HCT116 (cell line): ENCODE measurements around the gene RPLP1. TPM values are rescaled to one million over a fixed set of nuclear protein-coding genes. Genes with fewer than 3 reads are reported as not detected.

ENCODE experiments used
- ATAC-seq: fragments of 200-7000 bp; cut with Tn5 transposase; 2 replicates; pipeline ENCODE4 v1.9.1; 2020; ENCODE audit warnings: mild to moderate bottlenecking, moderate library complexity
- BruUV-seq: library from RNA; stranded (reverse); fragments of 400-500 nt; replicated peaks from 2 replicates; lab custom pipeline; 2021; lab: Mats Ljungman, UMichigan
- CTCF ChIA-PET: fragments of 300-600 bp; sonication (Branson Sonifier 250); formaldehyde crosslinking; loops from one replicate; lab custom pipeline; 2021; ENCODE audit warnings: antibody characterized with exemption; lab: Charles Lee
- POLR2A ChIA-PET: fragments of 300-600, 350-600 bp; sonication (Branson Sonifier 250); formaldehyde crosslinking; loops from one replicate; lab custom pipeline; 2021; ENCODE audit warnings: antibody characterized with exemption; lab: Charles Lee
- RAD21 ChIA-PET, 2 experiments: fragments of 300-600 bp; sonication (Branson Sonifier 250); formaldehyde crosslinking; loops; one replicate each; lab custom pipeline; 2023; ENCODE audit warnings: low total read pairs in 2 of 2; ENCODE audit not compliant: uncharacterized antibody in 2 of 2, unreplicated experiment in 2 of 2, low non-redundant PET in 1 of 2; lab: Charles Lee
- DNase-seq: peaks from one replicate; pipeline ENCODE4 v3.0.0-alpha.2; 2010; ENCODE audit warnings: low read depth, low spot score
- H2AFZ ChIP-seq: fragments of 200-600 bp; shearing (Covaris generic), sonication (generic); 2 replicates; pipeline ENCODE4 v1.6.1; 2017; ENCODE audit warnings: low read depth, mixed run types, mixed read lengths, antibody characterized with exemption, low read length; ENCODE audit not compliant: poor library complexity, severe bottlenecking
- H3K27ac ChIP-seq: 2 replicates; pipeline ENCODE4 v1.5.1; 2012; ENCODE audit warnings: low read depth, low read length
- H3K27me3 ChIP-seq: fragments of 200-600 bp; sonication (generic); 2 replicates; pipeline ENCODE4 v1.6.1; 2016; ENCODE audit warnings: mixed run types, low read length, mixed read lengths; ENCODE audit not compliant: insufficient read depth
- H3K36me3 ChIP-seq, 2 experiments: fragments of 200-500 bp in 1 of 2; fragments of 200-600 bp in 1 of 2; sonication (Bioruptor generic) in 1 of 2; sonication (generic) in 1 of 2; 2 replicates each; pipeline versions ENCODE4 v1.5.1 to v1.6.1; 2014 to 2016; ENCODE audit warnings: low read length in 2 of 2, inconsistent platforms in 1 of 2, mixed read lengths in 1 of 2, mixed run types in 1 of 2; ENCODE audit not compliant: insufficient read depth in 2 of 2, control insufficient read depth in 1 of 2
- H3K4me1 ChIP-seq, 2 experiments: fragments of 200-600 bp in 1 of 2; sonication (generic) in 1 of 2; 2 replicates each; pipeline versions ENCODE4 v1.5.1 to v1.6.1; 2012 to 2017; ENCODE audit warnings: low read length in 2 of 2, inconsistent platforms in 1 of 2, mild to moderate bottlenecking in 1 of 2, mixed read lengths in 1 of 2, mixed run types in 1 of 2, moderate library complexity in 1 of 2; ENCODE audit not compliant: insufficient read depth in 2 of 2, control insufficient read depth in 1 of 2
- H3K4me2 ChIP-seq: fragments of 200-600 bp; sonication (generic); 2 replicates; pipeline ENCODE4 v1.6.1; 2017; ENCODE audit warnings: mixed run types, low read length, mixed read lengths
- H3K4me3 ChIP-seq, 2 experiments: fragments of 200-600 bp in 1 of 2; sonication (generic) in 1 of 2; replicated peaks in 1 of 2; 2 replicates each; pipeline ENCODE4 v1.5.1; 2011 to 2016; ENCODE audit warnings: low read length in 2 of 2, control low read depth in 1 of 2, low read depth in 1 of 2, mild to moderate bottlenecking in 1 of 2, mixed read lengths in 1 of 2, mixed run types in 1 of 2
- H3K79me2 ChIP-seq: fragments of 200-600 bp; sonication (generic); 2 replicates; pipeline ENCODE4 v1.6.1; 2017; ENCODE audit warnings: mild to moderate bottlenecking, mixed run types, low read length, moderate library complexity, mixed read lengths; ENCODE audit not compliant: insufficient read depth
- H3K9ac ChIP-seq: fragments of 200-600 bp; sonication (generic); 2 replicates; pipeline ENCODE4 v1.6.1; 2016; ENCODE audit warnings: low read length, mixed read lengths
- H3K9me2 ChIP-seq: fragments of 200-600 bp; sonication (generic), shearing (Covaris generic); 2 replicates; pipeline ENCODE4 v1.6.1; 2017; ENCODE audit warnings: mixed run types, mild to moderate bottlenecking, moderate library complexity; ENCODE audit not compliant: insufficient read depth
- H3K9me3 ChIP-seq, 2 experiments: fragments of 200-500 bp in 1 of 2; fragments of 200-600 bp in 1 of 2; sonication (Bioruptor generic) in 1 of 2; sonication (generic) in 1 of 2; 2 replicates each; pipeline ENCODE4 v1.6.1; 2014 to 2017; ENCODE audit warnings: low read length in 2 of 2, mixed read lengths in 2 of 2, inconsistent platforms in 1 of 2, low read depth in 1 of 2, mild to moderate bottlenecking in 1 of 2, mixed run types in 1 of 2, moderate library complexity in 1 of 2; ENCODE audit not compliant: control insufficient read depth in 1 of 2, insufficient read depth in 1 of 2
- H4K20me1 ChIP-seq: fragments of 200-600 bp; sonication (generic), shearing (Covaris generic); 2 replicates; pipeline ENCODE4 v1.6.1; 2017; ENCODE audit warnings: mixed run types, mild to moderate bottlenecking, moderate library complexity; ENCODE audit not compliant: insufficient read depth
- EZH2phosphoT487 ChIP-seq: fragments of 200-600 bp; IDR thresholded peaks from 2 replicates; pipeline ENCODE4 v1.6.1; 2018; ENCODE audit warnings: antibody characterized with exemption, borderline replicate concordance
- TCF7L2 ChIP-seq: IDR thresholded peaks from 2 replicates; pipeline ENCODE4 v1.7.0; 2011; ENCODE audit warnings: borderline replicate concordance, inconsistent platforms; ENCODE audit not compliant: insufficient read depth, insufficient read length; ENCODE audit errors: extremely low read depth
- intact Hi-C: fragments of 100-400 bp; cut with micrococcal nuclease; formaldehyde crosslinking; loops from 2 replicates; pipeline ENCODE4 v1.10.0; 2022
- total RNA-seq: library from RNA; stranded (reverse); gene quantifications from one replicate; pipeline ENCODE4 v1.2.1, GENCODE V29; 2021; ENCODE audit not compliant: unreplicated experiment
- TF ChIP-seq, protein P1 (sequence below): IDR thresholded peaks from 2 replicates; pipeline ENCODE4 v1.6.1; 2012
- TF ChIP-seq, protein P2 (sequence below), 3 experiments: fragments of 200-600 bp in 1 of 3; sonication (generic) in 1 of 3; IDR thresholded peaks in 2 of 3; conservative IDR thresholded peaks in 1 of 3; 2 replicates each; pipeline ENCODE4 v1.5.1; 2012 to 2017; ENCODE audit warnings: low read depth in 2 of 3, low read length in 2 of 3, antibody characterized with exemption in 1 of 3, borderline replicate concordance in 1 of 3, control low read depth in 1 of 3, mild to moderate bottlenecking in 1 of 3, mixed read lengths in 1 of 3, mixed run types in 1 of 3, moderate library complexity in 1 of 3; ENCODE audit not compliant: insufficient read depth in 1 of 3
- TF ChIP-seq, protein P3 (sequence below): IDR thresholded peaks from 2 replicates; pipeline ENCODE4 v1.6.1; 2011; ENCODE audit warnings: mild to moderate bottlenecking, low read length, moderate library complexity; ENCODE audit not compliant: insufficient replicate concordance; ENCODE audit errors: extremely low read depth

RPLP1 gene
- total RNA-seq, 1 experiment from 2014 or later = 3,138 TPM

DNA sequence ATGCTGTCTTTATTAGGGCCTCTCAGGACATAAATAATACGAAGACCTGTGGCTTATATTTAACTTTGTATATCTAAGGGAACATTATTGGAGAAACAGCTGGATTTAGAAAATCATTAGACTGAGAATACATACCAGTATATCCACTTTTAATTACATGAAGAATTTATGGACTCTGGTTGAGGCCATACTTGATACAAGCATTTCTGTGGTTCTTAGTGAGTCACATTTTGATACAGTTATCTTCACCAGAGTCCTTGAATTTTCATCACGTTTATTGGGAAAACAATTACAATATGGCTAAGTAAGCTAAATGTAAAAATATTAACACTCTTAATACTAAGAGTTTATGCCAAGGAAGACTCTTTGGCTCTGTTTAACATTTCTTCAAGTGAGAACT lies 28.6 kb upstream of the RPLP1 start:
- intact Hi-C loops = no loop called here
- no TSS peak for BruUV-seq
- no peaks in the 10 kb centered on the region for H3K4me1 ChIP-seq
- no peaks in the 10 kb centered on the region for H3K9me2 ChIP-seq
- no peak overlapping the region for H3K27ac ChIP-seq
- H3K4me2 ChIP-seq = no peak overlapping the region
- H3K4me3 ChIP-seq = no peak overlapping the region
- TF ChIP-seq, protein P1, sequence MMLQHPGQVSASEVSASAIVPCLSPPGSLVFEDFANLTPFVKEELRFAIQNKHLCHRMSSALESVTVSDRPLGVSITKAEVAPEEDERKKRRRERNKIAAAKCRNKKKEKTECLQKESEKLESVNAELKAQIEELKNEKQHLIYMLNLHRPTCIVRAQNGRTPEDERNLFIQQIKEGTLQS = no peak
- TF ChIP-seq, protein P2, sequence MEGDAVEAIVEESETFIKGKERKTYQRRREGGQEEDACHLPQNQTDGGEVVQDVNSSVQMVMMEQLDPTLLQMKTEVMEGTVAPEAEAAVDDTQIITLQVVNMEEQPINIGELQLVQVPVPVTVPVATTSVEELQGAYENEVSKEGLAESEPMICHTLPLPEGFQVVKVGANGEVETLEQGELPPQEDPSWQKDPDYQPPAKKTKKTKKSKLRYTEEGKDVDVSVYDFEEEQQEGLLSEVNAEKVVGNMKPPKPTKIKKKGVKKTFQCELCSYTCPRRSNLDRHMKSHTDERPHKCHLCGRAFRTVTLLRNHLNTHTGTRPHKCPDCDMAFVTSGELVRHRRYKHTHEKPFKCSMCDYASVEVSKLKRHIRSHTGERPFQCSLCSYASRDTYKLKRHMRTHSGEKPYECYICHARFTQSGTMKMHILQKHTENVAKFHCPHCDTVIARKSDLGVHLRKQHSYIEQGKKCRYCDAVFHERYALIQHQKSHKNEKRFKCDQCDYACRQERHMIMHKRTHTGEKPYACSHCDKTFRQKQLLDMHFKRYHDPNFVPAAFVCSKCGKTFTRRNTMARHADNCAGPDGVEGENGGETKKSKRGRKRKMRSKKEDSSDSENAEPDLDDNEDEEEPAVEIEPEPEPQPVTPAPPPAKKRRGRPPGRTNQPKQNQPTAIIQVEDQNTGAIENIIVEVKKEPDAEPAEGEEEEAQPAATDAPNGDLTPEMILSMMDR (IDR thresholded peaks at IDR 0.05 in 2 of 3, conservative IDR thresholded peaks at IDR 0.05 in 1 of 3; ENCODE audit: borderline replicate concordance in 1 of 3, insufficient read depth in 1 of 3, low read depth in 2 of 3, low read length in 2 of 3) = no peak
- TF ChIP-seq EZH2phosphoT487 = no peak
- TF ChIP-seq, protein P3, sequence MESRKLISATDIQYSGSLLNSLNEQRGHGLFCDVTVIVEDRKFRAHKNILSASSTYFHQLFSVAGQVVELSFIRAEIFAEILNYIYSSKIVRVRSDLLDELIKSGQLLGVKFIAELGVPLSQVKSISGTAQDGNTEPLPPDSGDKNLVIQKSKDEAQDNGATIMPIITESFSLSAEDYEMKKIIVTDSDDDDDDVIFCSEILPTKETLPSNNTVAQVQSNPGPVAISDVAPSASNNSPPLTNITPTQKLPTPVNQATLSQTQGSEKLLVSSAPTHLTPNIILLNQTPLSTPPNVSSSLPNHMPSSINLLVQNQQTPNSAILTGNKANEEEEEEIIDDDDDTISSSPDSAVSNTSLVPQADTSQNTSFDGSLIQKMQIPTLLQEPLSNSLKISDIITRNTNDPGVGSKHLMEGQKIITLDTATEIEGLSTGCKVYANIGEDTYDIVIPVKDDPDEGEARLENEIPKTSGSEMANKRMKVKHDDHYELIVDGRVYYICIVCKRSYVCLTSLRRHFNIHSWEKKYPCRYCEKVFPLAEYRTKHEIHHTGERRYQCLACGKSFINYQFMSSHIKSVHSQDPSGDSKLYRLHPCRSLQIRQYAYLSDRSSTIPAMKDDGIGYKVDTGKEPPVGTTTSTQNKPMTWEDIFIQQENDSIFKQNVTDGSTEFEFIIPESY = no peak
- TF ChIP-seq TCF7L2 = no peak
- no peak for DNase-seq
- peaks cover 74 to 82% of the 10 kb centered on the region in 2 experiments for H3K36me3 ChIP-seq
- no peak overlapping the region for H2AFZ ChIP-seq
- ChIA-PET RAD21 (no interaction called here), CTCF (no interaction called here), POLR2A (interaction anchor here (1.0 kb wide), 1 partner anchor 10 kb away, joined by 3 read pairs; the partner anchor contains the start of gene KIF23)
- no peaks in the 10 kb centered on the region; the same call in 1 of the 2 replicates for H4K20me1 ChIP-seq
- no peak for ATAC-seq
- H3K9me3 ChIP-seq = no peaks in the 10 kb centered on the region
- no peak overlapping the region for H3K9ac ChIP-seq
- H3K79me2 ChIP-seq = peaks cover 87% of the 10 kb centered on the region
- H3K27me3 ChIP-seq = no peaks in the 10 kb centered on the region
